Neural cell (in vitro differentiated cells): ENCODE measurements around the gene SBK1. TPM values are rescaled to one million over a fixed set of nuclear protein-coding genes. Genes with fewer than 3 reads are reported as not detected.

Experiments used
- H2AFZ ChIP-seq: fragments of 200-600, 300-800 bp; sonication (generic), shearing (Covaris generic); 2 replicates; pipeline ENCODE4 v1.6.0; 2014; ENCODE audit warnings: low read depth, mild to moderate bottlenecking, antibody characterized with exemption, low read length, moderate library complexity
- H3F3A ChIP-seq: fragments of 200-600 bp; shearing (Covaris generic); 2 replicates; pipeline ENCODE4 v1.6.1; 2016; ENCODE audit warnings: mild to moderate bottlenecking, moderate library complexity, mixed read lengths, antibody characterized with exemption, low read length; ENCODE audit not compliant: insufficient read depth, poor library complexity, severe bottlenecking
- H3K27ac ChIP-seq: fragments of 200-600, 300-800 bp; sonication (generic), shearing (Covaris generic); 2 replicates; pipeline ENCODE4 v1.5.1; 2014; ENCODE audit warnings: mild to moderate bottlenecking, low read length, moderate library complexity
- H3K27me3 ChIP-seq: fragments of 300-800, 200-600 bp; sonication (generic), shearing (Covaris generic); 2 replicates; pipeline ENCODE4 v1.6.0; 2014; ENCODE audit warnings: mild to moderate bottlenecking, low read depth, low read length, moderate library complexity; ENCODE audit not compliant: insufficient read depth
- H3K36me3 ChIP-seq: fragments of 300-800, 200-600 bp; sonication (generic), shearing (Covaris generic); 2 replicates; pipeline ENCODE4 v1.5.1; 2014; ENCODE audit warnings: mild to moderate bottlenecking, antibody characterized with exemption, low read length, moderate library complexity; ENCODE audit not compliant: insufficient read depth
- H3K4me2 ChIP-seq: fragments of 300-800, 200-600 bp; sonication (generic), shearing (Covaris generic); 2 replicates; pipeline ENCODE4 v1.6.0; 2014; ENCODE audit warnings: mild to moderate bottlenecking, low read length
- H3K4me3 ChIP-seq: fragments of 300-800, 200-600 bp; sonication (generic), shearing (Covaris generic); 2 replicates; pipeline ENCODE4 v1.5.1; 2014; ENCODE audit warnings: mild to moderate bottlenecking, low read length, moderate library complexity
- H3K79me2 ChIP-seq: fragments of 200-600 bp; shearing (Covaris generic); replicated peaks from 2 replicates; pipeline ENCODE4 v1.6.0; 2014; ENCODE audit warnings: mild to moderate bottlenecking, low read length, moderate library complexity; ENCODE audit not compliant: insufficient read depth
- H3K9ac ChIP-seq: fragments of 300-800, 200-600 bp; sonication (generic), shearing (Covaris generic); 2 replicates; pipeline ENCODE4 v1.6.1; 2016; ENCODE audit warnings: mild to moderate bottlenecking, low read length, mixed read lengths
- H3K9me2 ChIP-seq: fragments of 200-600 bp; shearing (Covaris generic); 2 replicates; pipeline ENCODE4 v1.6.1; 2016; ENCODE audit warnings: mild to moderate bottlenecking, low read length, mixed read lengths; ENCODE audit not compliant: insufficient read depth
- H3K9me3 ChIP-seq: fragments of 200-600, 300-800 bp; sonication (generic), shearing (Covaris generic); 2 replicates; pipeline ENCODE4 v1.6.1; 2016; ENCODE audit warnings: mild to moderate bottlenecking, mixed run types, low read length, moderate library complexity, mixed read lengths
- H4K20me1 ChIP-seq: fragments of 200-600 bp; shearing (Covaris generic); 2 replicates; pipeline ENCODE4 v1.6.1; 2016; ENCODE audit warnings: mild to moderate bottlenecking, mixed run types; ENCODE audit not compliant: insufficient read depth
- CTCF ChIP-seq: fragments of 450-650 bp; IDR thresholded peaks from 2 replicates; pipeline ENCODE4 v1.5.1; 2014; ENCODE audit warnings: antibody characterized with exemption, mild to moderate bottlenecking, moderate library complexity; ENCODE audit not compliant: poor library complexity, severe bottlenecking
- EP300 ChIP-seq: fragments of 450-650 bp; conservative IDR thresholded peaks from 2 replicates; pipeline ENCODE4 v1.6.1; 2014; ENCODE audit warnings: antibody characterized with exemption, mild to moderate bottlenecking, moderate library complexity; ENCODE audit not compliant: poor library complexity, severe bottlenecking
- EZH2 ChIP-seq: fragments of 200-600, 300-800 bp; shearing (Covaris generic), sonication (generic); IDR thresholded peaks from 2 replicates; pipeline ENCODE4 v1.6.1; 2014; ENCODE audit warnings: antibody characterized with exemption, low read length, borderline replicate concordance, mild to moderate bottlenecking; ENCODE audit not compliant: insufficient read depth, poor library complexity, severe bottlenecking
- MXI1 ChIP-seq: fragments of 450-650 bp; conservative IDR thresholded peaks from 2 replicates; pipeline ENCODE4 v1.6.1; 2014; ENCODE audit warnings: antibody characterized with exemption, mild to moderate bottlenecking; ENCODE audit not compliant: poor library complexity, severe bottlenecking
- POLR2AphosphoS5 ChIP-seq: IDR thresholded peaks from 2 replicates; pipeline ENCODE4 v1.6.1; 2012
- RAD21 ChIP-seq: fragments of 450-650 bp; conservative IDR thresholded peaks from 2 replicates; pipeline ENCODE4 v1.6.1; 2014; ENCODE audit warnings: antibody characterized with exemption, mild to moderate bottlenecking, moderate library complexity
- REST ChIP-seq: IDR thresholded peaks from 2 replicates; pipeline ENCODE4 v1.6.1; 2012; ENCODE audit warnings: borderline replicate concordance
- SMC3 ChIP-seq: fragments of 450-650 bp; conservative IDR thresholded peaks from 2 replicates; pipeline ENCODE4 v1.6.1; 2014; ENCODE audit warnings: antibody characterized with exemption, mild to moderate bottlenecking, moderate library complexity; ENCODE audit not compliant: poor library complexity
- TAF1 ChIP-seq: IDR thresholded peaks from 2 replicates; pipeline ENCODE4 v1.6.1; 2012; ENCODE audit warnings: low read depth
- polyA plus RNA-seq: library from polyadenylated mRNA; depleted of rRNA; stranded (reverse); fragments of >200 nt; gene quantifications from 2 replicates; pipeline ENCODE4 v1.2.3, GENCODE V29; 2014

Gene SBK1
- polyA plus RNA-seq, 1 donor from 2014 or later, result 18.2 TPM

DNA sequence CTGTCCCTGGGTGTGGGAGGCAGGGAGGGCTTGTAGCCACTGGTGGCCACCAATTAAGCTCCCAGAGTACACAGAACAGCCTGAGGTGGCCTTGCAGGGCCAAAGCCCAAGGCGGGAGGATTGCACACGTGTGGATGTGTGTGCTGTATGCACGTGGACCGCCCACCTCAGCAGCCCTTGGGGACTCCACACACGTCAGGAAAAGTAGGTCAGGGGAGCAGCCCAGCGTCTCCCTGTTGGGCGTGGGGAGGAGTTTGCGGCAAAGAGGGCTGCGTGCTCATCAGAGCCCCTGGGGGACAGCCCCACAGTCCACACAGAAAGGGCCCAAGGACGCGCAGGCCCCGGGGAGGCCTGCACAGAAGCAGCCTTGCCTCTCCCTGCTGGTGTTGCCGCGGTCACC is 19.6 kb downstream of the SBK1 start:
- H3F3A ChIP-seq, result no peaks in the 10 kb centered on the region
- peaks cover 45% of the 10 kb centered on the region for H4K20me1 ChIP-seq
- no peak overlapping the region for H3K4me2 ChIP-seq
- no peak overlapping the region for H3K4me3 ChIP-seq
- TF ChIP-seq POLR2AphosphoS5 (no peak), REST (no peak), CTCF (no peak), TAF1 (no peak), MXI1 (no peak), SMC3 (no peak), RAD21 (no peak), EP300 (no peak), EZH2 (no peak)
- no peak overlapping the region for H3K9ac ChIP-seq
- no peak overlapping the region for H3K27ac ChIP-seq
- no peaks in the 10 kb centered on the region for H3K27me3 ChIP-seq
- peaks cover 8% of the 10 kb centered on the region for H3K36me3 ChIP-seq
- H3K9me2 ChIP-seq, result no peaks in the 10 kb centered on the region
- H3K79me2 ChIP-seq, result peaks cover 41% of the 10 kb centered on the region
- no peak overlapping the region for H2AFZ ChIP-seq
- no peaks in the 10 kb centered on the region for H3K9me3 ChIP-seq

DNA sequence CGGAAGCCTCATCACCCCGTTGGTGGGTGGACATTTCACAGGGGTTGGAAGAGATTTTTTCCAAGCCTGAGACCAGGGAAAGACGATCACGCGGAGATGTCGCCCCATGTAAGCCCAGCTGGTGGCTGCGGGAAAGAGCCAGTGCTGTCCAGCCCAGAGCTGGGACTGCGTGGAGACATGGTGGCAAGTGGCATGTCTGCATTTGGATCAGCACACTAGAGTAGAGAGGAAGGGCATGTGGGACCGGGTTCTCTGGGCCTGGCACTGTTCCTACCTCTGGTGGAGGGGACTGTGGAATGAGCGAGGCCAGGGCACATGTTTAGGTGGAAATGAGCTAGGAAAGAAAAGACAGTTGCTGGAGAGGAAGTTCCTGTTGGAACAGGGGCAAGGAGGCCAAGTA is 20.0 kb downstream of the SBK1 start:
- Histone ChIP-seq H3K27ac (no peak overlapping the region), H3K27me3 (no peaks in the 10 kb centered on the region), H3K79me2 (peaks cover 39% of the 10 kb centered on the region), H3K4me3 (no peak overlapping the region), H3K9ac (no peak overlapping the region), H3K36me3 (peaks cover 8% of the 10 kb centered on the region), H3K9me2 (no peaks in the 10 kb centered on the region), H3F3A (no peaks in the 10 kb centered on the region), H3K4me2 (no peak overlapping the region), H2AFZ (no peak overlapping the region), H4K20me1 (peaks cover 49% of the 10 kb centered on the region), H3K9me3 (no peaks in the 10 kb centered on the region)
- TF ChIP-seq POLR2AphosphoS5 (no peak), SMC3 (no peak), TAF1 (no peak), REST (no peak), CTCF (no peak), EZH2 (no peak)
